Endothelial cell of umbilical vein (primary cell): ENCODE measurements around the gene CDC40. TPM values are rescaled to one million over a fixed set of nuclear protein-coding genes. Genes with fewer than 3 reads are reported as not detected.

Experiments used
- BruUV-seq: library from RNA; stranded (reverse); fragments of 400-500 nt; replicated peaks from 2 replicates; lab custom pipeline; 2021; lab: Mats Ljungman, UMichigan
- CTCF ChIA-PET: fragments of 300-600, 350-600 bp; sonication (Branson Sonifier 250); formaldehyde crosslinking; loops from one replicate; lab custom pipeline; 2021; ENCODE audit warnings: antibody characterized with exemption, inconsistent platforms; lab: Charles Lee
- POLR2A ChIA-PET: fragments of 300-600, 350-600 bp; sonication (Branson Sonifier 250); formaldehyde crosslinking; loops from one replicate; lab custom pipeline; 2021; ENCODE audit warnings: antibody characterized with exemption, inconsistent platforms; lab: Charles Lee
- DNase-seq: peaks from one replicate; pipeline ENCODE4 v3.0.0-alpha.2; 2011; ENCODE audit warnings: low read depth, low spot score
- FAIRE-seq: peaks from 2 replicates; lab custom pipeline; 2011; peaks lifted over from hg19 to GRCh38; lab: Jason Lieb, UNC
- H2AFZ ChIP-seq: 2 replicates; pipeline ENCODE4 v1.6.0; 2012; ENCODE audit warnings: low read depth, low read length, control low read depth, inconsistent platforms
- H3K27ac ChIP-seq: 2 replicates; pipeline ENCODE4 v1.5.1; 2011; ENCODE audit warnings: low read depth, mild to moderate bottlenecking, control low read depth, low read length, moderate library complexity; ENCODE audit not compliant: insufficient read depth
- H3K27me3 ChIP-seq, 2 experiments: 2 replicates each; pipeline versions ENCODE4 v1.6.0 to v1.6.1; 2011; ENCODE audit warnings: low read length in 2 of 2, mixed read lengths in 1 of 2; ENCODE audit not compliant: control insufficient read depth in 2 of 2, insufficient read depth in 2 of 2
- H3K36me3 ChIP-seq, 2 experiments: 2 replicates in 1 of 2; 3 replicates in 1 of 2; pipeline ENCODE4 v1.5.1; 2011; ENCODE audit warnings: low read length in 2 of 2, mild to moderate bottlenecking in 1 of 2, moderate library complexity in 1 of 2; ENCODE audit not compliant: control insufficient read depth in 2 of 2, insufficient read depth in 2 of 2; ENCODE audit errors: extremely low read depth in 1 of 2
- H3K4me1 ChIP-seq: 3 replicates; pipeline ENCODE4 v1.5.1; 2011; ENCODE audit warnings: mild to moderate bottlenecking, low read length; ENCODE audit not compliant: control insufficient read depth, insufficient read depth; ENCODE audit errors: extremely low read depth
- H3K4me2 ChIP-seq: 2 replicates; pipeline ENCODE4 v1.6.1; 2011; ENCODE audit warnings: low read length, control low read depth, mixed read lengths; ENCODE audit not compliant: insufficient read depth
- H3K4me3 ChIP-seq, 3 experiments: fragments of 200-600 bp in 1 of 3; sonication (generic), shearing (Covaris generic) in 1 of 3; replicated peaks in 1 of 3; 2 replicates each; pipeline ENCODE4 v1.5.1; 2011 to 2016; ENCODE audit warnings: control low read depth in 3 of 3, low read length in 3 of 3, mild to moderate bottlenecking in 2 of 3, inconsistent platforms in 1 of 3, low read depth in 1 of 3, moderate library complexity in 1 of 3; ENCODE audit not compliant: insufficient read depth in 1 of 3
- H3K79me2 ChIP-seq: 2 replicates; pipeline ENCODE4 v1.6.0; 2012; ENCODE audit warnings: low read length, inconsistent platforms; ENCODE audit not compliant: control insufficient read depth, insufficient read depth
- H3K9ac ChIP-seq: replicated peaks from 2 replicates; pipeline ENCODE3; 2011; ENCODE audit warnings: low read length, control low read depth; ENCODE audit not compliant: insufficient read depth; ENCODE audit errors: extremely low read depth
- H3K9me1 ChIP-seq: replicated peaks from 3 replicates; pipeline ENCODE4 v1.6.0; 2011; ENCODE audit warnings: mild to moderate bottlenecking, low read length; ENCODE audit not compliant: control insufficient read depth, insufficient read depth; ENCODE audit errors: extremely low read depth
- H3K9me3 ChIP-seq: replicated peaks from 2 replicates; pipeline ENCODE4 v1.5.1; 2012; ENCODE audit warnings: low read length, inconsistent platforms; ENCODE audit not compliant: control insufficient read depth, insufficient read depth
- H4K20me1 ChIP-seq: replicated peaks from 2 replicates; pipeline ENCODE3; 2011; ENCODE audit warnings: mild to moderate bottlenecking, low read length; ENCODE audit not compliant: control insufficient read depth, insufficient read depth; ENCODE audit errors: extremely low read depth
- EZH2 ChIP-seq: IDR thresholded peaks from 2 replicates; pipeline ENCODE4 v1.6.1; 2012; ENCODE audit warnings: borderline replicate concordance, low read depth, mild to moderate bottlenecking, moderate library complexity, low read length, inconsistent platforms; ENCODE audit not compliant: severe bottlenecking
- FOS ChIP-seq: IDR thresholded peaks from 2 replicates; pipeline ENCODE4 v1.6.1; 2011; ENCODE audit warnings: mild to moderate bottlenecking, low read length, moderate library complexity, borderline replicate concordance; ENCODE audit not compliant: insufficient read depth
- GATA2 ChIP-seq: IDR thresholded peaks from 2 replicates; pipeline ENCODE4 v1.7.0; 2011; ENCODE audit warnings: low read depth, mild to moderate bottlenecking, moderate library complexity, mixed read lengths, low read length; ENCODE audit not compliant: insufficient read length, insufficient read depth
- JUN ChIP-seq: IDR thresholded peaks from 2 replicates; pipeline ENCODE4 v1.6.1; 2011; ENCODE audit warnings: borderline replicate concordance, low read depth; ENCODE audit not compliant: insufficient read length, insufficient read depth
- MYC ChIP-seq: IDR thresholded peaks from one replicate; pipeline ENCODE4 v1.6.1; 2011; ENCODE audit warnings: mild to moderate bottlenecking, low read depth, low read length
- POLR2A ChIP-seq: IDR thresholded peaks from 2 replicates; pipeline ENCODE4 v1.6.1; 2012; ENCODE audit warnings: low read depth, mild to moderate bottlenecking, control low read depth, low read length
- POLR2AphosphoS5 ChIP-seq: IDR thresholded peaks from 2 replicates; pipeline ENCODE4 v1.6.1; 2012; ENCODE audit warnings: low read depth, mild to moderate bottlenecking, control low read depth, low read length, moderate library complexity; ENCODE audit not compliant: insufficient read depth
- dilution Hi-C: fragments of 300-500 bp; cut with MboI; formaldehyde crosslinking; loops from one replicate; pipeline ENCODE4 v1.15.0; 2019; ENCODE audit warnings: low sequenced_read_pairs; ENCODE audit not compliant: extremely low pct_ligation_motif_present
- intact Hi-C: fragments of 100-400 bp; cut with micrococcal nuclease; formaldehyde crosslinking; loops from one replicate; pipeline ENCODE4 v1.10.0; 2022
- polyA plus RNA-seq, 4 experiments: library from polyadenylated mRNA; depleted of rRNA in 3 of 4; stranded (reverse) in 3 of 4; unstranded in 1 of 4; fragments of >200 nt; gene quantifications; 2 replicates each; pipeline versions ENCODE4 v1.2.1 to v1.2.3, GENCODE V29; 2011 to 2012; ENCODE audit warnings: missing spikeins in 1 of 4
- total RNA-seq: library from RNA; stranded (reverse); gene quantifications from 2 replicates; pipeline ENCODE4 v1.2.3, GENCODE V29; 2021
- TF ChIP-seq, protein P1 (sequence below), 2 donors: IDR thresholded peaks; 1 replicate in 1 of 2; 2 replicates in 1 of 2; pipeline ENCODE4 v1.5.1; 2011; ENCODE audit warnings: low read length in 2 of 2, mild to moderate bottlenecking in 2 of 2, moderate library complexity in 2 of 2, control low read depth in 1 of 2, inconsistent platforms in 1 of 2, low read depth in 1 of 2; ENCODE audit not compliant: insufficient read depth in 1 of 2; ENCODE audit errors: extremely low read depth in 1 of 2
- TF ChIP-seq, protein P2 (sequence below): IDR thresholded peaks from 2 replicates; pipeline ENCODE4 v1.6.1; 2011; ENCODE audit not compliant: insufficient read depth, insufficient read length

CDC40 gene
- total and polyA plus RNA-seq, 2 donors (not counting 3 experiments of a cell fraction or from before 2014, with no cell fraction given) = 7.2 to 18.5 TPM

DNA sequence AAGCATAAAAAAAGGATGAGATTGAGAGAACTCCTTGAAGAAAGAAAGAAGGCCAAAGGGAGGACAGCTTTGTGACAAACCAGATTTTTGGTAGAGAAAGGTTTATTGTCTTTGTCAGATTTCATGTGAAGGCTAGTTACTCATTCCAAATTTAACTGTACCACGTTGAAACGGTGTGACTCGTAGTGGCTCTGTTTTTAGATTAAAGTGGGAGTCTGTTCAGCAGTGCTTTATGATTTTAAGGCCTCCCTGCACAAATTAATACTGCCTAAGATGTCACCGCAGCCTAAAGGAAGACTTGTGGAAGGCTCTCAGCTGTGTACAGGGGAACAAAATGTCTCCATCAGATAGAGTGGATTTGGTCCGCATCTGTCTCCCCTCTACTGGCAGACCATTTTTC lies 35.9 kb downstream of the CDC40 start:
- no peaks in the 10 kb centered on the region for H3K9me1 ChIP-seq
- FAIRE-seq (no peak), DNase-seq (no peak)
- H3K36me3 ChIP-seq = peaks cover 13 to 21% of the 10 kb centered on the region in 2 experiments
- H3K79me2 ChIP-seq = no peaks in the 10 kb centered on the region
- no peak overlapping the region for H3K4me3 ChIP-seq
- H3K4me1 ChIP-seq = no peaks in the 10 kb centered on the region
- H4K20me1 ChIP-seq = no peaks in the 10 kb centered on the region
- POLR2A ChIA-PET = no interaction called here
- no TSS peak for BruUV-seq
- TF ChIP-seq MYC (no peak), GATA2 (no peak), JUN (no peak), POLR2AphosphoS5 (no peak), POLR2A (no peak), EZH2 (no peak), FOS (no peak)
- TF ChIP-seq, protein P1, sequence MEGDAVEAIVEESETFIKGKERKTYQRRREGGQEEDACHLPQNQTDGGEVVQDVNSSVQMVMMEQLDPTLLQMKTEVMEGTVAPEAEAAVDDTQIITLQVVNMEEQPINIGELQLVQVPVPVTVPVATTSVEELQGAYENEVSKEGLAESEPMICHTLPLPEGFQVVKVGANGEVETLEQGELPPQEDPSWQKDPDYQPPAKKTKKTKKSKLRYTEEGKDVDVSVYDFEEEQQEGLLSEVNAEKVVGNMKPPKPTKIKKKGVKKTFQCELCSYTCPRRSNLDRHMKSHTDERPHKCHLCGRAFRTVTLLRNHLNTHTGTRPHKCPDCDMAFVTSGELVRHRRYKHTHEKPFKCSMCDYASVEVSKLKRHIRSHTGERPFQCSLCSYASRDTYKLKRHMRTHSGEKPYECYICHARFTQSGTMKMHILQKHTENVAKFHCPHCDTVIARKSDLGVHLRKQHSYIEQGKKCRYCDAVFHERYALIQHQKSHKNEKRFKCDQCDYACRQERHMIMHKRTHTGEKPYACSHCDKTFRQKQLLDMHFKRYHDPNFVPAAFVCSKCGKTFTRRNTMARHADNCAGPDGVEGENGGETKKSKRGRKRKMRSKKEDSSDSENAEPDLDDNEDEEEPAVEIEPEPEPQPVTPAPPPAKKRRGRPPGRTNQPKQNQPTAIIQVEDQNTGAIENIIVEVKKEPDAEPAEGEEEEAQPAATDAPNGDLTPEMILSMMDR (IDR thresholded peaks at IDR 0.05; ENCODE audit: extremely low read depth in 1 of 2, insufficient read depth in 1 of 2, low read depth in 1 of 2, low read length in 2 of 2) = no peak
- TF ChIP-seq, protein P2, sequence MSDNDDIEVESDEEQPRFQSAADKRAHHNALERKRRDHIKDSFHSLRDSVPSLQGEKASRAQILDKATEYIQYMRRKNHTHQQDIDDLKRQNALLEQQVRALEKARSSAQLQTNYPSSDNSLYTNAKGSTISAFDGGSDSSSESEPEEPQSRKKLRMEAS = no peak
- dilution Hi-C loops (no loop called here), intact Hi-C loops (no loop called here)
- H3K4me2 ChIP-seq = no peak overlapping the region
- CTCF ChIA-PET = interaction anchor here (0.6 to 1.4 kb wide), 2 partner anchors 38 to 176 kb away, joined by 3 to 4 read pairs; no protein-coding TSS in a partner anchor
- no peak overlapping the region for H3K9ac ChIP-seq
- H3K9me3 ChIP-seq = no peaks in the 10 kb centered on the region
- no peak overlapping the region for H3K27ac ChIP-seq
- H3K27me3 ChIP-seq = no peaks in the 10 kb centered on the region
- no peak overlapping the region for H2AFZ ChIP-seq
